SK-N-SH (cell line): ENCODE measurements around the gene ISCA2.

Experiments used
- ELF1 ChIP-seq: IDR thresholded peaks from 2 replicates; pipeline ENCODE4 v1.4.0; 2012
- EP300 ChIP-seq, 2 experiments: IDR thresholded peaks; 2 replicates each; pipeline versions ENCODE4 v1.4.0 to v1.6.1; 2012; ENCODE audit warnings: borderline replicate concordance in 1 of 2, low read depth in 1 of 2, low read length in 1 of 2
- GATA2 ChIP-seq: sonication (generic); formaldehyde crosslinking; IDR thresholded peaks from 2 replicates; pipeline ENCODE4 v1.5.0; 2020; ENCODE audit warnings: mild to moderate bottlenecking, missing genetic modification reagents
- JUND ChIP-seq: IDR thresholded peaks from 2 replicates; pipeline ENCODE4 v1.4.0; 2012
- MXI1 ChIP-seq: IDR thresholded peaks from 2 replicates; pipeline ENCODE4 v1.6.1; 2012; ENCODE audit warnings: mild to moderate bottlenecking, low read depth, low read length, improper control_type of control experiment
- NFIC ChIP-seq: IDR thresholded peaks from 2 replicates; pipeline ENCODE4 v1.4.0; 2012; ENCODE audit warnings: borderline replicate concordance
- POLR2AphosphoS5 ChIP-seq: IDR thresholded peaks from 2 replicates; pipeline ENCODE4 v1.6.1; 2012; ENCODE audit warnings: low read depth, low read length
- RAD21 ChIP-seq: IDR thresholded peaks from 2 replicates; pipeline ENCODE4 v1.6.1; 2012; ENCODE audit warnings: mild to moderate bottlenecking, low read length
- SIN3A ChIP-seq: IDR thresholded peaks from 2 replicates; pipeline ENCODE4 v1.6.1; 2012; ENCODE audit warnings: low read depth, mild to moderate bottlenecking, low read length, moderate library complexity, borderline replicate concordance
- SMC3 ChIP-seq: IDR thresholded peaks from 2 replicates; pipeline ENCODE4 v1.6.1; 2012; ENCODE audit warnings: low read depth, low read length, improper control_type of control experiment
- TEAD4 ChIP-seq: IDR thresholded peaks from 2 replicates; pipeline ENCODE4 v1.4.0; 2012; ENCODE audit warnings: mild to moderate bottlenecking, borderline replicate concordance; ENCODE audit not compliant: insufficient read depth
- TF ChIP-seq, protein P1 (sequence below): fragments of 200-600 bp; sonication (generic); IDR thresholded peaks from 2 replicates; pipeline ENCODE4 v1.6.1; 2017; ENCODE audit warnings: antibody characterized with exemption, mild to moderate bottlenecking, moderate library complexity
- TF ChIP-seq, protein P2 (sequence below): IDR thresholded peaks from 2 replicates; pipeline ENCODE4 v1.4.0; 2012; ENCODE audit warnings: low read depth
- TF ChIP-seq, protein P3 (sequence below): fragments of 150-350 bp; IDR thresholded peaks from 2 replicates; pipeline ENCODE4 v1.6.1; 2017; ENCODE audit warnings: antibody characterized with exemption, low read length, low read depth, borderline replicate concordance

DNA sequence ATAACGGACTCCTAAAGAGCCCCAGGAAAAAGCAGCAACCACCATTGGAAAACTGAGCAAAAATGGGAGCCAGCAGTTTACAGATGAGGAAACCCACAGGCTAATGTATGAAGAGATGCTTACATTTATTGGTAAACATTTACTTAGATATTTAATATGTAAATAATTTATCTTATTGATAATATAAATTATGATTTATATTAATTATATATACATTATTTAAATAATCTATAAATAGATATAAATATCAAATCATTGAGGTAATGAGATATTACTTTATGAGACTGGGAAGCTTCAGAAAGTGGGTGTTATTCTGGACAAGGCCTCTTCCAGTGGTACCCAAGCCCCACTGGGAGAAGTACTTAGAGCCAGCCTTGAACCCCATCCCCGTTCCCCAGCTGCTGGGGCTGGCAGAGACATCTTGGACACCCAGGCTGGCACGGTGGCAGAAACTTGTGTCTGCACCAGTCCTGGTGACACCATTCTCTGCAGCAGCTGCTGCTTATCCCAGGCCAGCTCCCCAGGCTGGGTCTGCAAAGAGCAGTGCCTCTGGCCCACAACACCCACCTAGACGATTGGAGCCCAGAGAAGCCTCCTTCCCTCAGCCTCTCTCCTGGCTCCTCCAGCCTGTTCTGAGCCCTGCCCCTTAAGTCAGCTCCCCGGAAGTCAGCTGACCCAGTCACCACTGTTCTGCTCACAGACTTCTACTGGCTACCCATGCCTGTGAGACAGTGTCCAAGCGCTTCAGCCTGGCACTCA lies 25.9 kb downstream of the ISCA2 start:
- TF ChIP-seq NFIC, result no peak
- TF ChIP-seq, protein P1, sequence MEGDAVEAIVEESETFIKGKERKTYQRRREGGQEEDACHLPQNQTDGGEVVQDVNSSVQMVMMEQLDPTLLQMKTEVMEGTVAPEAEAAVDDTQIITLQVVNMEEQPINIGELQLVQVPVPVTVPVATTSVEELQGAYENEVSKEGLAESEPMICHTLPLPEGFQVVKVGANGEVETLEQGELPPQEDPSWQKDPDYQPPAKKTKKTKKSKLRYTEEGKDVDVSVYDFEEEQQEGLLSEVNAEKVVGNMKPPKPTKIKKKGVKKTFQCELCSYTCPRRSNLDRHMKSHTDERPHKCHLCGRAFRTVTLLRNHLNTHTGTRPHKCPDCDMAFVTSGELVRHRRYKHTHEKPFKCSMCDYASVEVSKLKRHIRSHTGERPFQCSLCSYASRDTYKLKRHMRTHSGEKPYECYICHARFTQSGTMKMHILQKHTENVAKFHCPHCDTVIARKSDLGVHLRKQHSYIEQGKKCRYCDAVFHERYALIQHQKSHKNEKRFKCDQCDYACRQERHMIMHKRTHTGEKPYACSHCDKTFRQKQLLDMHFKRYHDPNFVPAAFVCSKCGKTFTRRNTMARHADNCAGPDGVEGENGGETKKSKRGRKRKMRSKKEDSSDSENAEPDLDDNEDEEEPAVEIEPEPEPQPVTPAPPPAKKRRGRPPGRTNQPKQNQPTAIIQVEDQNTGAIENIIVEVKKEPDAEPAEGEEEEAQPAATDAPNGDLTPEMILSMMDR, result no peak
- TF ChIP-seq, protein P2, sequence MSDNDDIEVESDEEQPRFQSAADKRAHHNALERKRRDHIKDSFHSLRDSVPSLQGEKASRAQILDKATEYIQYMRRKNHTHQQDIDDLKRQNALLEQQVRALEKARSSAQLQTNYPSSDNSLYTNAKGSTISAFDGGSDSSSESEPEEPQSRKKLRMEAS, result no peak
- no peak for TF ChIP-seq EP300 (IDR thresholded peaks at IDR 0.05; ENCODE audit: borderline replicate concordance in 1 of 2, low read depth in 1 of 2, low read length in 1 of 2)
- TF ChIP-seq SIN3A, result no peak
- TF ChIP-seq JUND, result no peak
- TF ChIP-seq SMC3, result no peak
- no peak for TF ChIP-seq RAD21
- no peak for TF ChIP-seq POLR2AphosphoS5
- TF ChIP-seq ELF1, result no peak
- TF ChIP-seq, protein P3, sequence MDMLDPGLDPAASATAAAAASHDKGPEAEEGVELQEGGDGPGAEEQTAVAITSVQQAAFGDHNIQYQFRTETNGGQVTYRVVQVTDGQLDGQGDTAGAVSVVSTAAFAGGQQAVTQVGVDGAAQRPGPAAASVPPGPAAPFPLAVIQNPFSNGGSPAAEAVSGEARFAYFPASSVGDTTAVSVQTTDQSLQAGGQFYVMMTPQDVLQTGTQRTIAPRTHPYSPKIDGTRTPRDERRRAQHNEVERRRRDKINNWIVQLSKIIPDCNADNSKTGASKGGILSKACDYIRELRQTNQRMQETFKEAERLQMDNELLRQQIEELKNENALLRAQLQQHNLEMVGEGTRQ, result no peak
- TF ChIP-seq TEAD4, result no peak
- TF ChIP-seq GATA2 (CRISPR knock-in tag), result no peak
- no peak for TF ChIP-seq MXI1
